Heart left ventricle (tissue), 16 donors: ENCODE measurements around the gene ITPR2. TPM values are rescaled to one million over a fixed set of nuclear protein-coding genes. Genes with fewer than 3 reads are reported as not detected.

Source experiments
- ATAC-seq, 4 donors: fragments of 200-7000 bp; cut with Tn5 transposase; one replicate each; pipeline ENCODE4 v1.9.1; 2020 to 2022; ENCODE audit warnings: moderate library complexity in 4 of 4, mild to moderate bottlenecking in 3 of 4, moderate number of reproducible peaks in 1 of 4
- DNase-seq, 5 donors: peaks; one replicate each; pipeline ENCODE4 v3.0.0-alpha.2; 2020
- H3K27ac ChIP-seq, 12 donors: fragments of 200-600 bp; sonication (generic) in 4 of 12; one replicate each; pipeline versions ENCODE4 v1.5.0 to v1.8.0; 2016 to 2022; ENCODE audit warnings: mild to moderate bottlenecking in 2 of 12
- H3K27me3 ChIP-seq, 9 donors: fragments of 200-600 bp; sonication (generic) in 2 of 9; one replicate each; pipeline versions ENCODE4 v1.5.1 to v1.8.0; 2016 to 2022; ENCODE audit warnings: mild to moderate bottlenecking in 3 of 9
- H3K36me3 ChIP-seq, 9 donors: fragments of 200-600 bp; sonication (generic) in 2 of 9; one replicate each; pipeline versions ENCODE4 v1.5.0 to v1.8.0; 2018 to 2022; ENCODE audit warnings: mild to moderate bottlenecking in 2 of 9
- H3K4me1 ChIP-seq, 12 donors: fragments of 200-600 bp; sonication (generic) in 4 of 12; one replicate each; pipeline versions ENCODE4 v1.5.0 to v1.8.0; 2016 to 2022; ENCODE audit warnings: mild to moderate bottlenecking in 3 of 12
- H3K4me3 ChIP-seq, 12 donors: fragments of 200-600 bp; sonication (generic) in 4 of 12; one replicate each; pipeline versions ENCODE4 v1.5.0 to v1.8.0; 2017 to 2022; ENCODE audit warnings: mild to moderate bottlenecking in 9 of 12, moderate library complexity in 4 of 12
- H3K9me3 ChIP-seq, 12 donors: fragments of 200-600 bp; sonication (generic) in 4 of 12; one replicate each; pipeline versions ENCODE4 v1.5.0 to v1.8.0; 2016 to 2022; ENCODE audit warnings: mild to moderate bottlenecking in 1 of 12
- POLR2A ChIP-seq, 2 donors: fragments of 450-650 bp; IDR thresholded peaks; one replicate each; pipeline ENCODE4 v1.6.1; 2017; ENCODE audit warnings: antibody characterized with exemption in 2 of 2, mild to moderate bottlenecking in 2 of 2, moderate library complexity in 2 of 2
- WGBS, 4 donors: extraction: QIAGEN DNeasy Blood & Tissue Kit in 2 of 4; methylation state at CpG; one replicate each; pipeline versions ENCODE4 v1.1.5 to v1.1.7; 2013 to 2018; 5-methylcytosine and 5-hydroxymethylcytosine counted together
- intact Hi-C, 10 donors: fragments of 100-400 bp; cut with DNase I; formaldehyde crosslinking; loops; one replicate each; pipeline versions ENCODE4 v1.11.1 to v1.14.2; 2022
- polyA plus RNA-seq, 2 donors: library from polyadenylated mRNA; stranded (reverse); fragments of 200-250 nt; gene quantifications; one replicate each; pipeline ENCODE4 v1.2.3, GENCODE V29; 2013
- total RNA-seq, 9 donors: library from RNA; depleted of rRNA in 2 of 9; stranded (reverse); fragments of >200 nt in 2 of 9; fragmentation: NEBNext Ultra II Directional in 3 of 9; extraction: Animal tissue kit (Norgen Biotek cat#: 25700) in 3 of 9; gene quantifications; one replicate each; pipeline versions ENCODE4 v1.1.0 to v1.2.4, GENCODE V29; 2016 to 2023
- TF ChIP-seq, protein P1 (sequence below), 12 donors: fragments of 200-600 bp; sonication (generic) in 4 of 12; IDR thresholded peaks; one replicate each; pipeline versions ENCODE4 v1.5.0 to v1.8.0; 2018 to 2022; ENCODE audit warnings: antibody characterized with exemption in 12 of 12, mild to moderate bottlenecking in 5 of 12
- donor health status: ischemic (EF 13 %, LVEDD 7.1; RV severe dilation, severe dysfunction).
- donor health status: healthy with polysubstance abuse.
- donor health status: DM: no; HTN: yes; CAD: no.
- donor health status: DM: no; HTN: no; CAD: no.
- donor health status: ischemic (EF 25% LVEDD 6.9; RV normal size, moderate dysfunction).
- donor health status: ischemic (EF 25% LVEDD 5.7; RV mildly dilated, moderate dysfunction).
- donor health status: healthy.
- donor health status: DM: yes; HTN: yes; CAD: no.
- donor health status: ischemic (EF 35%, LVEDD 5.7; RV mildly dilated, moderate dysfunction).
- donor health status: nonischemic (EF 11% LVEDD 7.7; RV severe dilation, severe dysfunction).
- donor health status: DM: yes; HTN: yes; CAD: no.
- donor health status: PGD.
- donor health status: ischemic (EF 29% LVEDD 5.4; RV normal size, mild dysfunction).
- donor health status: nonischemic (EF 23%, LVEDD 6.1; RV moderate dilation, normal function).

The ITPR2 gene
- total and polyA plus RNA-seq, 11 donors = 3.4 to 45.6 (median 11.8) TPM

DNA sequence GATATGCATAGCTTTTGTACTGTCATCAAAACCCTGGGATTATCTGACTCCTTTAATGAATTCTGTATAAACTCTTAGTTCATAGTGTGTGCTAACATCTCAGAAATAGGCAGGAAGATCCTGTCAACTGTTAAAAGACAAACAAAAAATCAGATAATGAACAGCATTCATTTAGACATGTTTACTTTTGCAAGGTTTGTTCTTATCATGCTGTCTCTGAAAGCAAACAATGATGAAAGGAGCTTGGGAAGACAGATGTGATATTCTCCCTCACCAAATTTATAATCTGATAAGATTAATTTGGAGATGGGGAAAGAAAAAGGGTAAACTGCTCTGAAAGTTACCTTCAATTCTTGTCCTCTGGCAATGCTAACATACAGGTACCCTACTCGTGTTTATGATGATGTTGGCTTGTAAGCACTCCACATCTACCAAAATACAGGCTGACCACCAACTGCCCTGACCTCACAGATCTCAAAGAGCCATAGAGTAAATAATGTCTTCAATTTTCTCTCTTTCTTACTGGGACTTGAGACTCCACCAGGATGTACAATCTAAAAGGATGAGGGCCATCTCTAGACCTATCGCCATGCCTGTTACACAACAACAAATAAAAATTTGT is 403.8 kb downstream of the ITPR2 start:
- Histone ChIP-seq H3K4me3 (no peak overlapping the region), H3K36me3 (peaks cover 0 to 9% (median 0%) of the 10 kb centered on the region in 9 donors), H3K9me3 (no peaks in the 10 kb centered on the region), H3K27ac (no peak overlapping the region), H3K4me1 (peaks cover 0 to 14% (median 3%) of the 10 kb centered on the region in 12 donors), H3K27me3 (no peaks in the 10 kb centered on the region)
- DNase-seq = no peak
- intact Hi-C loops = loop anchor here in 1 of 10 donors (10.0 kb wide), 1 partner anchor 304 kb away; the partner anchor contains the start of gene BHLHE41
- TF ChIP-seq POLR2A (IDR thresholded peaks at IDR 0.05) = no peak
- TF ChIP-seq, protein P1, sequence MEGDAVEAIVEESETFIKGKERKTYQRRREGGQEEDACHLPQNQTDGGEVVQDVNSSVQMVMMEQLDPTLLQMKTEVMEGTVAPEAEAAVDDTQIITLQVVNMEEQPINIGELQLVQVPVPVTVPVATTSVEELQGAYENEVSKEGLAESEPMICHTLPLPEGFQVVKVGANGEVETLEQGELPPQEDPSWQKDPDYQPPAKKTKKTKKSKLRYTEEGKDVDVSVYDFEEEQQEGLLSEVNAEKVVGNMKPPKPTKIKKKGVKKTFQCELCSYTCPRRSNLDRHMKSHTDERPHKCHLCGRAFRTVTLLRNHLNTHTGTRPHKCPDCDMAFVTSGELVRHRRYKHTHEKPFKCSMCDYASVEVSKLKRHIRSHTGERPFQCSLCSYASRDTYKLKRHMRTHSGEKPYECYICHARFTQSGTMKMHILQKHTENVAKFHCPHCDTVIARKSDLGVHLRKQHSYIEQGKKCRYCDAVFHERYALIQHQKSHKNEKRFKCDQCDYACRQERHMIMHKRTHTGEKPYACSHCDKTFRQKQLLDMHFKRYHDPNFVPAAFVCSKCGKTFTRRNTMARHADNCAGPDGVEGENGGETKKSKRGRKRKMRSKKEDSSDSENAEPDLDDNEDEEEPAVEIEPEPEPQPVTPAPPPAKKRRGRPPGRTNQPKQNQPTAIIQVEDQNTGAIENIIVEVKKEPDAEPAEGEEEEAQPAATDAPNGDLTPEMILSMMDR (IDR thresholded peaks at IDR 0.05) = no peak
- ATAC-seq = no peak
- 93 to 98% (median 95%) methylated on average over 2 of the region's 2 CpGs for WGBS, 4 donors

- WGBS, 4 donors = 94 to 96% (median 95%) methylated on average over 2 of the region's 2 CpGs
- DNase-seq (no peak), ATAC-seq (no peak)
- TF ChIP-seq, protein P1 (IDR thresholded peaks at IDR 0.05) = no peak
- TF ChIP-seq POLR2A (IDR thresholded peaks at IDR 0.05) = no peak
- H3K9me3 ChIP-seq = no peaks in the 10 kb centered on the region
- H3K27me3 ChIP-seq = no peaks in the 10 kb centered on the region
- H3K27ac ChIP-seq = no peak overlapping the region
- peaks cover 0 to 9% (median 0%) of the 10 kb centered on the region in 9 donors for H3K36me3 ChIP-seq
- no peak overlapping the region for H3K4me3 ChIP-seq
- H3K4me1 ChIP-seq = peaks cover 0 to 14% (median 3%) of the 10 kb centered on the region in 12 donors
- intact Hi-C loops = loop anchor here in 1 of 10 donors (10.0 kb wide), 1 partner anchor 304 kb away; the partner anchor contains the start of gene BHLHE41
Observed at GRCh38 chr12:26428420-26428819, 404.6 kb downstream of the ITPR2 start.

GRCh38 chr12:26426652-26427051 is 406.3 kb downstream of the ITPR2 start:
- intact Hi-C loops = loop anchor here in 1 of 10 donors (10.0 kb wide), 1 partner anchor 302 kb away; the partner anchor contains the start of gene BHLHE41
- no peak for ATAC-seq
- TF ChIP-seq POLR2A (IDR thresholded peaks at IDR 0.05) = no peak
- TF ChIP-seq, protein P1 (IDR thresholded peaks at IDR 0.05) = no peak
- Histone ChIP-seq H3K27me3 (no peaks in the 10 kb centered on the region), H3K9me3 (no peaks in the 10 kb centered on the region), H3K4me1 (peaks cover 0 to 14% (median 3%) of the 10 kb centered on the region in 12 donors), H3K36me3 (peaks cover 0 to 9% (median 0%) of the 10 kb centered on the region in 9 donors), H3K4me3 (no peak overlapping the region), H3K27ac (no peak overlapping the region)
- WGBS, 4 donors = 97 to 100% (median 97%) methylated on average over 1 of the region's 1 CpG
- DNase-seq = no peak

GRCh38 chr12:26425587-26426260 is 407.3 kb downstream of the ITPR2 start:
- intact Hi-C loops = loop anchor here in 1 of 10 donors (10.0 kb wide), 1 partner anchor 301 kb away; the partner anchor contains the start of gene BHLHE41
- Histone ChIP-seq H3K4me1 (peaks cover 0 to 14% (median 3%) of the 10 kb centered on the region in 12 donors), H3K4me3 (no peak overlapping the region), H3K36me3 (peaks cover 0 to 9% (median 0%) of the 10 kb centered on the region in 9 donors), H3K27ac (no peak overlapping the region), H3K9me3 (no peaks in the 10 kb centered on the region), H3K27me3 (no peaks in the 10 kb centered on the region)
- ATAC-seq (no peak), DNase-seq (no peak)
- WGBS, 4 donors = 63 to 72% (median 64%) methylated on average over 6 of the region's 6 CpGs
- TF ChIP-seq, protein P1 (IDR thresholded peaks at IDR 0.05) = no peak
- TF ChIP-seq POLR2A (IDR thresholded peaks at IDR 0.05) = no peak
